GM12878 (cell line): ENCODE data around the gene CD200R1L. TPM values are rescaled to one million over a fixed set of nuclear protein-coding genes. Genes with fewer than 3 reads are reported as not detected.

Experiments used
- ATAC-seq: fragments of 200-7000 bp; cut with Tn5 transposase; 3 replicates; pipeline ENCODE4 v1.9.1; 2020; ENCODE audit warnings: mild to moderate bottlenecking, moderate library complexity
- BruUV-seq: library from RNA; stranded (reverse); fragments of 400-500 nt; replicated peaks from 2 replicates; lab custom pipeline; 2021; lab: Mats Ljungman, UMichigan
- CTCF ChIA-PET: fragments of 300-600 bp; sonication (Branson Sonifier 250); formaldehyde crosslinking; extraction: SDS; loops from one replicate; lab custom pipeline; 2021; ENCODE audit warnings: inconsistent platforms; lab: Yijun Ruan, JAX
- POLR2A ChIA-PET: fragments of 350-600 bp; formaldehyde crosslinking; extraction: SDS; loops from one replicate; lab custom pipeline; 2021; ENCODE audit warnings: inconsistent platforms; lab: Charles Lee
- RAD21 ChIA-PET: fragments of 300-600 bp; sonication (Branson Sonifier 250); formaldehyde crosslinking; loops from one replicate; lab custom pipeline; 2023; ENCODE audit warnings: antibody characterized with exemption; ENCODE audit not compliant: unreplicated experiment; lab: Charles Lee
- SMC1A ChIA-PET: fragments of 300-600 bp; sonication (Branson Sonifier 250); formaldehyde crosslinking; loops from one replicate; lab custom pipeline; 2023; ENCODE audit not compliant: unreplicated experiment, uncharacterized antibody; lab: Charles Lee
- DNase-seq: peaks from one replicate; pipeline ENCODE4 v3.0.0-alpha.2; 2011; ENCODE audit warnings: low read depth, low spot score
- FAIRE-seq: peaks from 3 replicates; lab custom pipeline; 2011; peaks lifted over from hg19 to GRCh38; lab: Jason Lieb, UNC
- H2AFZ ChIP-seq: 2 replicates; pipeline ENCODE4 v1.6.0; 2011; ENCODE audit warnings: low read depth, low read length, control low read depth; ENCODE audit not compliant: control insufficient read depth
- H3K27ac ChIP-seq: 2 replicates; pipeline ENCODE4 v1.5.1; 2011; ENCODE audit warnings: control low read depth; ENCODE audit not compliant: control insufficient read depth, insufficient read depth
- H3K27me3 ChIP-seq, 2 experiments: replicated peaks in 1 of 2; 2 replicates each; pipeline versions ENCODE4 v1.6.0 to v1.6.1; 2011; ENCODE audit warnings: low read length in 1 of 2; ENCODE audit not compliant: control insufficient read depth in 2 of 2, insufficient read depth in 2 of 2
- H3K36me3 ChIP-seq, 2 experiments: 2 replicates each; pipeline ENCODE4 v1.5.1; 2011; ENCODE audit warnings: low read length in 1 of 2; ENCODE audit not compliant: control insufficient read depth in 2 of 2, insufficient read depth in 2 of 2
- H3K4me1 ChIP-seq: 2 replicates; pipeline ENCODE4 v1.6.1; 2011; ENCODE audit warnings: mild to moderate bottlenecking, low read length, moderate library complexity, mixed read lengths; ENCODE audit not compliant: control insufficient read depth, insufficient read depth
- H3K4me2 ChIP-seq: 2 replicates; pipeline ENCODE4 v1.6.0; 2011; ENCODE audit warnings: control low read depth; ENCODE audit not compliant: control insufficient read depth, insufficient read depth
- H3K4me3 ChIP-seq: fragments of 200-600 bp; sonication (generic); 2 replicates; pipeline ENCODE4 v1.5.1; 2016
- H3K79me2 ChIP-seq: 2 replicates; pipeline ENCODE4 v1.6.0; 2011; ENCODE audit warnings: low read length; ENCODE audit not compliant: control insufficient read depth, insufficient read depth
- H3K9ac ChIP-seq: 2 replicates; pipeline ENCODE4 v1.8.0; 2011; ENCODE audit warnings: low read length, control low read depth, mixed read lengths; ENCODE audit not compliant: control insufficient read depth, insufficient read depth
- H3K9me3 ChIP-seq: replicated peaks from 3 replicates; pipeline ENCODE4 v1.5.1; 2011; ENCODE audit warnings: mild to moderate bottlenecking, low read length; ENCODE audit not compliant: control insufficient read depth, insufficient read depth
- H4K20me1 ChIP-seq: 2 replicates; pipeline ENCODE4 v1.6.0; 2011; ENCODE audit not compliant: control insufficient read depth, insufficient read depth
- BCL11A ChIP-seq: IDR thresholded peaks from 2 replicates; pipeline ENCODE4 v1.6.1; 2011; ENCODE audit warnings: low read depth, low read length
- CREM ChIP-seq: IDR thresholded peaks from 2 replicates; pipeline ENCODE4 v1.6.1; 2014; ENCODE audit warnings: antibody characterized with exemption, low read depth
- CTCF ChIP-seq, 3 experiments: IDR thresholded peaks in 2 of 3; conservative IDR thresholded peaks in 1 of 3; 2 replicates each; pipeline ENCODE4 v1.5.1; 2011; ENCODE audit warnings: low read depth in 3 of 3, low read length in 3 of 3, mild to moderate bottlenecking in 3 of 3, control low read depth in 2 of 3, moderate library complexity in 2 of 3, inconsistent platforms in 1 of 3, mixed read lengths in 1 of 3; ENCODE audit not compliant: control insufficient read depth in 2 of 3, insufficient read depth in 1 of 3; ENCODE audit errors: extremely low read depth in 1 of 3
- NR2F1 ChIP-seq: fragments of 450-650 bp; conservative IDR thresholded peaks from 2 replicates; pipeline ENCODE4 v1.6.1; 2017; ENCODE audit warnings: mild to moderate bottlenecking
- SIN3A ChIP-seq: IDR thresholded peaks from 2 replicates; pipeline ENCODE4 v1.6.1; 2012; ENCODE audit warnings: low read depth, low read length, improper control_type of control experiment
- SMC3 ChIP-seq: IDR thresholded peaks from 2 replicates; pipeline ENCODE4 v1.6.1; 2011; ENCODE audit warnings: low read length, improper control_type of control experiment, borderline replicate concordance
- ZBTB33 ChIP-seq: fragments of 450-650 bp; IDR thresholded peaks from 2 replicates; pipeline ENCODE4 v1.6.1; 2017; ENCODE audit warnings: mild to moderate bottlenecking
- ZNF24 ChIP-seq: fragments of 450-650 bp; IDR thresholded peaks from 2 replicates; pipeline ENCODE4 v1.6.1; 2017; ENCODE audit warnings: antibody characterized with exemption, mild to moderate bottlenecking
- ZNF384 ChIP-seq: IDR thresholded peaks from 2 replicates; pipeline ENCODE4 v1.6.1; 2012; ENCODE audit warnings: low read depth, mild to moderate bottlenecking, low read length, improper control_type of control experiment, borderline replicate concordance
- ZNF592 ChIP-seq: fragments of 450-650 bp; IDR thresholded peaks from 2 replicates; pipeline ENCODE4 v1.6.1; 2017; ENCODE audit warnings: mild to moderate bottlenecking, moderate library complexity
- in situ Hi-C: fragments of 300-500 bp; cut with MboI; formaldehyde crosslinking; loops from 9 replicates; pipeline ENCODE4 v1.14.3; 2018; ENCODE audit warnings: mixed read lengths
- intact Hi-C: fragments of 100-400 bp; cut with micrococcal nuclease; formaldehyde crosslinking; loops from one replicate; pipeline ENCODE4 v1.14.2; 2022; ENCODE audit not compliant: unreplicated experiment
- polyA plus RNA-seq, 11 experiments: library from polyadenylated mRNA; depleted of rRNA in 4 of 11; unstranded in 6 of 11; stranded (reverse) in 5 of 11; fragments of >200 nt; fragmentation: Nextera tagmentation in 4 of 11; fragmentation: Illumina TruSeq in 1 of 11; extraction: Ambion mirVana in 4 of 11; extraction: Trizol in 1 of 11; gene quantifications; 1 replicate in 1 of 11; 2 replicates in 10 of 11; pipeline versions ENCODE4 v1.2.1 to v1.2.3, GENCODE V29; 2011 to 2016; ENCODE audit warnings: inconsistent platforms in 2 of 11, missing spikeins in 2 of 11, low read depth in 1 of 11
- total RNA-seq, 4 experiments: library from RNA; depleted of rRNA in 3 of 4; stranded (reverse); fragments of >200 nt in 3 of 4; fragmentation: Illumina TruSeq in 1 of 4; extraction: Trizol in 1 of 4; gene quantifications; 2 replicates each; pipeline versions ENCODE4 v1.2.1 to v1.2.3, GENCODE V29; 2013 to 2021
- TF ChIP-seq, protein P1 (sequence below): fragments of 450-650 bp; IDR thresholded peaks from 2 replicates; pipeline ENCODE4 v1.6.1; 2017; ENCODE audit warnings: mild to moderate bottlenecking, low read depth, inconsistent platforms; ENCODE audit not compliant: poor library complexity, severe bottlenecking

Gene CD200R1L
- total and polyA plus RNA-seq, 10 of the 15 experiments (the other 5 are each of a cell fraction or from before 2014, with no cell fraction given): 0.41 TPM; not detected in 9

DNA sequence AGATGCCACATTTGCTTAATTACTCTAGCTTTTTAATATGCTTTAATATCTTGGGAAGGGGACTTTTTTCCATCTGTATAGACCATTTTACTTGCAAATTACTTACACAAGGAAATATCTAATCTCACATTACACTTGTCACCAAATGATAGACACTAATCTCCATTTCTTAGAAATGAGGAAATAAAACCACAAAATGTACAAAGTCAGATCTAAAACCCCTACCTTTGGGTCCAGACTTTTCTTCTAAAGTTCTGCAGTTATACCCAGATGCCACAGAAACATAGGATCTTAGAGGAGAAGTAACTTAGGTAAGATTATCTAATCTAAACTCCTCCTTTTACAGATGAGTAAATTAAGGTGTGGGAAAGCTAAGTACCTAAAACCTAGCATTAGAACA lies 44.3 kb downstream of the CD200R1L start (continued):
- TF ChIP-seq ZBTB33 (no peak), CREM (no peak), ZNF592 (no peak), ZNF384 (no peak)

DNA sequence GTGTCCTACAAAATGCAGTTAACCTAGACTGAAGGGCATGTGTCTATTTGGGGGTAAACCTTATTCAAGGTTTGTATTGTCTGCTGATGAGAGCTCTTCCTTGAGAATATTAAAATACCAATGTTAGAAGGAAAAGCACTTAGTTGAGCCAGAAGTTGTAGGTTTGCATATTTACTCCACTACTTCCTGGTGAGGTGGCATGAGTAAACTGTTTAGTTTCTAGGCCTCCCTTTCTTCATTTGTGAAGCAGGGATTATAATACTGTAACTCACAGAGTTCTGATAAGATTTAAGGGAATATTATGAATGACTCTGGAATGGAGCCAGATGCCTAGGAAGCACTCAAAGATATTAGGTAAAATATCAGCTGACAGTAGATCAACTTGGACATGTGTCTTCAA lies 46.7 kb downstream of the CD200R1L start:
- no peak overlapping the region for H2AFZ ChIP-seq
- H3K79me2 ChIP-seq: no peaks in the 10 kb centered on the region
- in situ Hi-C loops (no loop called here), intact Hi-C loops (no loop called here)
- BruUV-seq: no TSS peak
- no peaks in the 10 kb centered on the region for H4K20me1 ChIP-seq
- no peaks in the 10 kb centered on the region for H3K4me1 ChIP-seq
- H3K27ac ChIP-seq: no peak overlapping the region
- no peaks in the 10 kb centered on the region; the same call in 2 of the 3 replicates for H3K9me3 ChIP-seq
- no peaks in the 10 kb centered on the region for H3K27me3 ChIP-seq
- ChIA-PET CTCF (interaction anchor here (0.5 to 1.6 kb wide), 3 partner anchors 14 to 179 kb away, joined by 3 to 5 read pairs (median 3); no protein-coding TSS in a partner anchor), POLR2A (no interaction called here), SMC1A (no interaction called here), RAD21 (no interaction called here)
- FAIRE-seq: no peak
- no peak overlapping the region for H3K9ac ChIP-seq
- H3K36me3 ChIP-seq: no peaks in the 10 kb centered on the region
- no peak for DNase-seq
- no peak overlapping the region for H3K4me3 ChIP-seq
- H3K4me2 ChIP-seq: no peak overlapping the region
- no peak for ATAC-seq
- no peak for TF ChIP-seq SIN3A
- no peak for TF ChIP-seq BCL11A
- no peak for TF ChIP-seq CTCF (IDR thresholded peaks at IDR 0.05 in 2 of 3, conservative IDR thresholded peaks at IDR 0.05 in 1 of 3; ENCODE audit: control insufficient read depth in 2 of 3, extremely low read depth in 1 of 3, insufficient read depth in 1 of 3, low read depth in 3 of 3, low read length in 3 of 3)
- TF ChIP-seq ZNF24: no peak
- TF ChIP-seq, protein P1, sequence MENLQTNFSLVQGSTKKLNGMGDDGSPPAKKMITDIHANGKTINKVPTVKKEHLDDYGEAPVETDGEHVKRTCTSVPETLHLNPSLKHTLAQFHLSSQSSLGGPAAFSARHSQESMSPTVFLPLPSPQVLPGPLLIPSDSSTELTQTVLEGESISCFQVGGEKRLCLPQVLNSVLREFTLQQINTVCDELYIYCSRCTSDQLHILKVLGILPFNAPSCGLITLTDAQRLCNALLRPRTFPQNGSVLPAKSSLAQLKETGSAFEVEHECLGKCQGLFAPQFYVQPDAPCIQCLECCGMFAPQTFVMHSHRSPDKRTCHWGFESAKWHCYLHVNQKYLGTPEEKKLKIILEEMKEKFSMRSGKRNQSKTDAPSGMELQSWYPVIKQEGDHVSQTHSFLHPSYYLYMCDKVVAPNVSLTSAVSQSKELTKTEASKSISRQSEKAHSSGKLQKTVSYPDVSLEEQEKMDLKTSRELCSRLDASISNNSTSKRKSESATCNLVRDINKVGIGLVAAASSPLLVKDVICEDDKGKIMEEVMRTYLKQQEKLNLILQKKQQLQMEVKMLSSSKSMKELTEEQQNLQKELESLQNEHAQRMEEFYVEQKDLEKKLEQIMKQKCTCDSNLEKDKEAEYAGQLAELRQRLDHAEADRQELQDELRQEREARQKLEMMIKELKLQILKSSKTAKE: no peak
- no peak for TF ChIP-seq SMC3
- TF ChIP-seq NR2F1: no peak
